H1 (cell line): ENCODE data around the gene MITF. TPM values are rescaled to one million over a fixed set of nuclear protein-coding genes. Genes with fewer than 3 reads are reported as not detected.

Experiments used
- CTCF ChIA-PET: fragments of 300-600 bp; sonication (Branson Sonifier 250); formaldehyde crosslinking; loops from one replicate; lab custom pipeline; 2021; ENCODE audit not compliant: partially characterized antibody; lab: Charles Lee
- POLR2A ChIA-PET: fragments of 300-600 bp; sonication (Branson Sonifier 250); formaldehyde crosslinking; loops from one replicate; lab custom pipeline; 2021; ENCODE audit warnings: inconsistent platforms; ENCODE audit not compliant: partially characterized antibody; lab: Charles Lee
- DNase-seq, 2 experiments: peaks; one replicate each; pipeline versions ENCODE4 v3.0.0 to v3.0.0-alpha.2; 2010 to 2022; ENCODE audit warnings: low spot score in 2 of 2, low read depth in 1 of 2, mixed read lengths in 1 of 2
- FAIRE-seq: peaks from 2 replicates; lab custom pipeline; 2011; peaks lifted over from hg19 to GRCh38; lab: Jason Lieb, UNC
- H2AFZ ChIP-seq: 2 replicates; pipeline ENCODE4 v1.8.1; 2012; ENCODE audit warnings: low read length, inconsistent platforms
- H2AK5ac ChIP-seq: 2 replicates; pipeline ENCODE4 v1.6.1; 2013; ENCODE audit warnings: low read depth, low read length
- H2BK120ac ChIP-seq: replicated peaks from 2 replicates; pipeline ENCODE3; 2013; ENCODE audit warnings: low read depth, low read length, inconsistent platforms
- H2BK12ac ChIP-seq: 2 replicates; pipeline ENCODE4 v1.6.1; 2013; ENCODE audit warnings: low read depth, low read length
- H2BK15ac ChIP-seq: 2 replicates; pipeline ENCODE4 v1.6.1; 2013; ENCODE audit warnings: low read length
- H2BK20ac ChIP-seq: 2 replicates; pipeline ENCODE4 v1.6.1; 2013; ENCODE audit warnings: low read length
- H2BK5ac ChIP-seq: 2 replicates; pipeline ENCODE4 v1.6.1; 2013; ENCODE audit warnings: low read depth, low read length
- H3K14ac ChIP-seq: 2 replicates; pipeline ENCODE4 v1.6.1; 2013; ENCODE audit warnings: inconsistent platforms; ENCODE audit not compliant: insufficient read length
- H3K18ac ChIP-seq: 2 replicates; pipeline ENCODE4 v1.6.1; 2013; ENCODE audit warnings: low read length; ENCODE audit errors: extremely low read depth
- H3K23ac ChIP-seq: 2 replicates; pipeline ENCODE4 v1.6.1; 2013; ENCODE audit warnings: inconsistent platforms; ENCODE audit not compliant: insufficient read length
- H3K23me2 ChIP-seq: 2 replicates; pipeline ENCODE4 v1.6.1; 2013; ENCODE audit warnings: low read depth, low read length
- H3K27ac ChIP-seq: 2 replicates; pipeline ENCODE4 v1.6.1; 2011; ENCODE audit warnings: low read depth, low read length, inconsistent platforms
- H3K27me3 ChIP-seq, 4 experiments: replicated peaks in 1 of 4; 1 replicate in 1 of 4; 2 replicates in 3 of 4; pipeline versions ENCODE4 v1.6.1 to v1.8.1; 2011 to 2013; ENCODE audit warnings: low read length in 3 of 4, mild to moderate bottlenecking in 3 of 4, inconsistent platforms in 2 of 4, mixed read lengths in 2 of 4, moderate library complexity in 1 of 4; ENCODE audit not compliant: control insufficient read depth in 3 of 4, insufficient read depth in 3 of 4; ENCODE audit errors: extremely low read depth in 1 of 4
- H3K36me3 ChIP-seq, 4 experiments: 2 replicates each; pipeline versions ENCODE4 v1.6.1 to v1.8.1; 2011 to 2013; ENCODE audit warnings: mild to moderate bottlenecking in 4 of 4, low read length in 3 of 4, moderate library complexity in 2 of 4, control low read depth in 1 of 4, inconsistent platforms in 1 of 4; ENCODE audit not compliant: insufficient read depth in 4 of 4, control insufficient read depth in 2 of 4
- H3K4ac ChIP-seq: replicated peaks from 2 replicates; pipeline ENCODE3; 2013; ENCODE audit warnings: low read length, low read depth, mixed read lengths, inconsistent platforms; ENCODE audit not compliant: insufficient read length
- H3K4me1 ChIP-seq, 4 experiments: replicated peaks in 1 of 4; 1 replicate in 1 of 4; 2 replicates in 3 of 4; pipeline versions ENCODE4 v1.6.1 to v1.8.1; 2011 to 2013; ENCODE audit warnings: low read length in 3 of 4, inconsistent platforms in 2 of 4, mixed read lengths in 1 of 4; ENCODE audit not compliant: insufficient read depth in 4 of 4, control insufficient read depth in 3 of 4
- H3K4me2 ChIP-seq, 2 experiments: 2 replicates each; pipeline versions ENCODE4 v1.6.1 to v1.8.1; 2011 to 2013; ENCODE audit warnings: low read depth in 2 of 2, low read length in 2 of 2, control low read depth in 1 of 2, inconsistent platforms in 1 of 2, mild to moderate bottlenecking in 1 of 2; ENCODE audit not compliant: insufficient read depth in 1 of 2
- H3K4me3 ChIP-seq, 4 experiments: fragments of 200-600, 300-600 bp in 1 of 4; sonication (generic), shearing (Covaris generic), sonication (Bioruptor Twin) in 1 of 4; 2 replicates each; pipeline versions ENCODE4 v1.5.1 to v1.8.1; 2011 to 2016; ENCODE audit warnings: low read length in 4 of 4, low read depth in 3 of 4, control low read depth in 2 of 4, inconsistent platforms in 2 of 4, mild to moderate bottlenecking in 2 of 4, mixed read lengths in 1 of 4, moderate library complexity in 1 of 4; ENCODE audit not compliant: insufficient read depth in 2 of 4; ENCODE audit errors: extremely low read depth in 1 of 4
- H3K56ac ChIP-seq: replicated peaks from 2 replicates; pipeline ENCODE3; 2013; ENCODE audit warnings: low read depth, mild to moderate bottlenecking, mixed read lengths, low read length, inconsistent platforms; ENCODE audit not compliant: insufficient read length
- H3K79me1 ChIP-seq: 2 replicates; pipeline ENCODE4 v1.6.1; 2013; ENCODE audit warnings: low read depth, low read length, control low read depth
- H3K79me2 ChIP-seq, 2 experiments: 2 replicates each; pipeline versions ENCODE4 v1.6.1 to v1.8.1; 2012 to 2013; ENCODE audit warnings: low read length in 2 of 2, mild to moderate bottlenecking in 2 of 2, inconsistent platforms in 1 of 2; ENCODE audit not compliant: insufficient read depth in 2 of 2, control insufficient read depth in 1 of 2
- H3K9ac ChIP-seq, 4 experiments: replicated peaks in 1 of 4; 1 replicate in 1 of 4; 2 replicates in 3 of 4; pipeline versions ENCODE4 v1.6.1 to v1.8.1; 2011 to 2013; ENCODE audit warnings: low read depth in 3 of 4, low read length in 3 of 4, control low read depth in 2 of 4, mild to moderate bottlenecking in 2 of 4, moderate library complexity in 2 of 4, inconsistent platforms in 1 of 4; ENCODE audit errors: extremely low read depth in 1 of 4
- H3K9me3 ChIP-seq, 2 experiments: 2 replicates each; pipeline versions ENCODE4 v1.6.1 to v1.8.1; 2012 to 2013; ENCODE audit warnings: mild to moderate bottlenecking in 2 of 2, moderate library complexity in 2 of 2, control low read depth in 1 of 2, inconsistent platforms in 1 of 2, low read depth in 1 of 2, low read length in 1 of 2, mixed read lengths in 1 of 2; ENCODE audit not compliant: insufficient read depth in 2 of 2
- H4K20me1 ChIP-seq, 2 experiments: replicated peaks in 1 of 2; 2 replicates each; pipeline versions ENCODE3 to v1.8.1; 2011 to 2013; ENCODE audit warnings: inconsistent platforms in 2 of 2, low read length in 2 of 2, mild to moderate bottlenecking in 1 of 2; ENCODE audit not compliant: insufficient read depth in 2 of 2, control insufficient read depth in 1 of 2
- H4K5ac ChIP-seq: 2 replicates; pipeline ENCODE4 v1.6.1; 2013; ENCODE audit warnings: low read length, low read depth, mixed read lengths, inconsistent platforms; ENCODE audit not compliant: insufficient read length
- H4K8ac ChIP-seq: 2 replicates; pipeline ENCODE4 v1.8.0; 2013; ENCODE audit warnings: mild to moderate bottlenecking, moderate library complexity, low read length, inconsistent platforms; ENCODE audit not compliant: insufficient read depth; ENCODE audit errors: extremely low read depth
- H4K91ac ChIP-seq: replicated peaks from 2 replicates; pipeline ENCODE3; 2013; ENCODE audit warnings: low read length, mixed read lengths, inconsistent platforms; ENCODE audit not compliant: insufficient read length
- CHD2 ChIP-seq: IDR thresholded peaks from 2 replicates; pipeline ENCODE4 v1.6.1; 2012; ENCODE audit warnings: low read length, improper control_type of control experiment
- FOSL1 ChIP-seq: IDR thresholded peaks from 2 replicates; pipeline ENCODE4 v1.6.1; 2011; ENCODE audit warnings: mild to moderate bottlenecking, low read depth, low read length, moderate library complexity; ENCODE audit not compliant: insufficient read depth
- KDM1A ChIP-seq: fragments of 200-600, 300-600 bp; sonication (generic); IDR thresholded peaks from 2 replicates; pipeline ENCODE4 v1.7.1; 2016; ENCODE audit warnings: mild to moderate bottlenecking, low read length, borderline replicate concordance
- RNF2 ChIP-seq: fragments of 200-900, 300-1000 bp; sonication (generic); IDR thresholded peaks from 2 replicates; pipeline ENCODE4 v1.7.1; 2016; ENCODE audit warnings: borderline replicate concordance, low read depth, mild to moderate bottlenecking, antibody characterized with exemption, low read length; ENCODE audit not compliant: poor library complexity, severe bottlenecking; ENCODE audit errors: missing control alignments
- SIN3A ChIP-seq, 2 experiments: IDR thresholded peaks in 1 of 2; conservative IDR thresholded peaks in 1 of 2; 2 replicates each; pipeline ENCODE4 v1.6.1; 2011 to 2012; ENCODE audit warnings: low read length in 2 of 2, improper control_type of control experiment in 1 of 2, low read depth in 1 of 2, mild to moderate bottlenecking in 1 of 2
- SP1 ChIP-seq: IDR thresholded peaks from 2 replicates; pipeline ENCODE4 v1.6.1; 2011; ENCODE audit warnings: low read depth, low read length
- TCF12 ChIP-seq: IDR thresholded peaks from 2 replicates; pipeline ENCODE4 v1.6.1; 2011; ENCODE audit warnings: low read depth, mild to moderate bottlenecking, low read length
- WGBS, 2 experiments: shearing (Covaris generic) in 1 of 2; methylation state at CpG; one replicate each; pipeline versions ENCODE4 v1.1.6 to v1.1.7; 2013 to 2015; ENCODE audit warnings: low lambda C conversion rate in 2 of 2, mixed read lengths in 2 of 2, inconsistent platforms in 1 of 2, low coverage in 1 of 2, missing lambda C conversion rate in 1 of 2; ENCODE audit not compliant: insufficient replicate concordance in 2 of 2, insufficient coverage in 1 of 2, insufficient read length in 1 of 2; ENCODE audit errors: extremely low coverage in 1 of 2, missing lambda C conversion rate in 1 of 2; 5-methylcytosine and 5-hydroxymethylcytosine counted together
- polyA plus RNA-seq, 7 experiments: library from polyadenylated mRNA; depleted of rRNA in 3 of 7; stranded (reverse) in 5 of 7; unstranded in 2 of 7; fragments of >200 nt in 5 of 7; fragments of 200-250 nt in 2 of 7; gene quantifications; 1 replicate in 5 of 7; 2 replicates in 1 of 7; 4 replicates in 1 of 7; pipeline versions ENCODE4 v1.2.1 to v1.2.3, GENCODE V29; 2011 to 2013; ENCODE audit warnings: missing spikeins in 2 of 7, mixed read lengths in 2 of 7
- total RNA-seq: library from RNA; stranded (reverse); fragmentation: NEBNext Ultra II Directional; extraction: Animal tissue kit (Norgen Biotek cat#: 25700); gene quantifications from 2 replicates; pipeline ENCODE4 v1.2.1, GENCODE V29; 2021

MITF gene
- total and polyA plus RNA-seq, 2 of the 8 experiments (the other 6 are each of a cell fraction or from before 2014, with no cell fraction given): 0.53 to 1.4 TPM

DNA sequence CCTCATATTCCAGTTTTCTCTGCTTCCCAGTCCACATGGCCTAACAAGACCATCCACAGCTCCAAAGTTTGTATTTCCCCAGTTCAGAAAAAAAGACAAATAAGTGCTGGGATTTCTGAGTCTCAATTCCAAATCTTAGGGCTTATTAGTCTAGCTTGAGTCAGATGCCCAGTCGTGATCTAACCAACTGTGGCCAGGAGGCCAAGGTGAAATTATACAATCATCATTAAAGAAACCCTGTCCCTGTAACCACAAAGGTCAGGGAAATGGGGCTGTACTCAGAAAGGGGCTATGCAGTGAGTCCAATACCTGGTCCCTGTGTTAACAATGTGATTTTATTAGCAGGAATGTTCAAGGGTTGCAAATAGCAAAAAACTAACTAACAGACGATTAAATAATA lies 40.5 kb upstream of the MITF start:
- WGBS, 2 experiments: 76% methylated on average over 2 of the region's 2 CpGs; no CpG with 5 or more reads in 1 of the 2 experiments
- Histone ChIP-seq H3K9ac (no peak overlapping the region), H2BK12ac (no peak overlapping the region), H3K18ac (no peak overlapping the region), H3K79me1 (no peaks in the 10 kb centered on the region), H3K4ac (no peak overlapping the region), H3K27me3 (no peaks in the 10 kb centered on the region), H2AK5ac (no peak overlapping the region), H2AFZ (no peak overlapping the region), H3K14ac (no peak overlapping the region), H3K4me2 (no peak overlapping the region), H2BK120ac (no peak overlapping the region), H2BK15ac (no peak overlapping the region), H3K9me3 (no peaks in the 10 kb centered on the region), H4K91ac (no peak overlapping the region), H3K56ac (no peak overlapping the region), H4K5ac (no peak overlapping the region), H3K27ac (no peak overlapping the region), H3K36me3 (no peaks in the 10 kb centered on the region), H4K20me1 (no peaks in the 10 kb centered on the region), H3K23ac (no peak overlapping the region), H2BK20ac (no peak overlapping the region), H3K23me2 (no peaks in the 10 kb centered on the region), H3K4me1 (no peaks in the 10 kb centered on the region), H3K79me2 (no peaks in the 10 kb centered on the region), H2BK5ac (no peak overlapping the region), H4K8ac (no peak overlapping the region), H3K4me3 (no peak overlapping the region)
- TF ChIP-seq RNF2 (no peak), KDM1A (no peak), SP1 (no peak), CHD2 (no peak), SIN3A (conservative IDR thresholded peaks at IDR 0.05 in 1 of 2, IDR thresholded peaks at IDR 0.05 in 1 of 2; ENCODE audit: low read depth in 1 of 2, low read length in 2 of 2) (no peak), FOSL1 (no peak), TCF12 (no peak)
- no peak for FAIRE-seq
- POLR2A ChIA-PET: no interaction called here
- no peak for DNase-seq
- CTCF ChIA-PET: interaction anchor here (1.4 to 4.8 kb wide), 2 partner anchors 94 to 231 kb away, joined by 5 to 21 read pairs; no protein-coding TSS in a partner anchor
